ENCODE measurements around the gene RNF10.

GRCh38 chr12:120495731-120496412 lies 38.3 kb upstream of the RNF10 start, which contains the start of gene DYNLL1:
- TF ChIP-seq, protein P1, sequence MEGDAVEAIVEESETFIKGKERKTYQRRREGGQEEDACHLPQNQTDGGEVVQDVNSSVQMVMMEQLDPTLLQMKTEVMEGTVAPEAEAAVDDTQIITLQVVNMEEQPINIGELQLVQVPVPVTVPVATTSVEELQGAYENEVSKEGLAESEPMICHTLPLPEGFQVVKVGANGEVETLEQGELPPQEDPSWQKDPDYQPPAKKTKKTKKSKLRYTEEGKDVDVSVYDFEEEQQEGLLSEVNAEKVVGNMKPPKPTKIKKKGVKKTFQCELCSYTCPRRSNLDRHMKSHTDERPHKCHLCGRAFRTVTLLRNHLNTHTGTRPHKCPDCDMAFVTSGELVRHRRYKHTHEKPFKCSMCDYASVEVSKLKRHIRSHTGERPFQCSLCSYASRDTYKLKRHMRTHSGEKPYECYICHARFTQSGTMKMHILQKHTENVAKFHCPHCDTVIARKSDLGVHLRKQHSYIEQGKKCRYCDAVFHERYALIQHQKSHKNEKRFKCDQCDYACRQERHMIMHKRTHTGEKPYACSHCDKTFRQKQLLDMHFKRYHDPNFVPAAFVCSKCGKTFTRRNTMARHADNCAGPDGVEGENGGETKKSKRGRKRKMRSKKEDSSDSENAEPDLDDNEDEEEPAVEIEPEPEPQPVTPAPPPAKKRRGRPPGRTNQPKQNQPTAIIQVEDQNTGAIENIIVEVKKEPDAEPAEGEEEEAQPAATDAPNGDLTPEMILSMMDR (IDR thresholded peaks at IDR 0.05 in 2 of 3, conservative IDR thresholded peaks at IDR 0.05 in 1 of 3; ENCODE audit: control insufficient read depth in 2 of 3, extremely low read depth in 1 of 3, insufficient read depth in 1 of 3, low read depth in 3 of 3, low read length in 3 of 3) = no peak
- TF ChIP-seq POLR2AphosphoS5 (IDR thresholded peaks at IDR 0.05; ENCODE audit: low read length) (peak; percentile 99), RAD51 (IDR thresholded peaks at IDR 0.05) (no peak), TCF7 (IDR thresholded peaks at IDR 0.05; ENCODE audit: borderline replicate concordance) (no peak), JUNB (IDR thresholded peaks at IDR 0.05) (no peak), ESRRA (IDR thresholded peaks at IDR 0.05; ENCODE audit: low read length) (no peak), JUND (IDR thresholded peaks at IDR 0.05; ENCODE audit: low read depth, low read length) (no peak), EP300 (IDR thresholded peaks at IDR 0.05; ENCODE audit: borderline replicate concordance in 1 of 2, control insufficient read depth in 1 of 2, low read depth in 2 of 2, low read length in 2 of 2) (peak in 1 of 2 experiments; percentile 13; a peak in 1 of 4 replicates), CBFB (IDR thresholded peaks at IDR 0.05; ENCODE audit: low read depth) (peak; percentile 77), YY1 (IDR thresholded peaks at IDR 0.05; ENCODE audit: low read depth, low read length) (peak; percentile 72)
- TF ChIP-seq, protein P2, sequence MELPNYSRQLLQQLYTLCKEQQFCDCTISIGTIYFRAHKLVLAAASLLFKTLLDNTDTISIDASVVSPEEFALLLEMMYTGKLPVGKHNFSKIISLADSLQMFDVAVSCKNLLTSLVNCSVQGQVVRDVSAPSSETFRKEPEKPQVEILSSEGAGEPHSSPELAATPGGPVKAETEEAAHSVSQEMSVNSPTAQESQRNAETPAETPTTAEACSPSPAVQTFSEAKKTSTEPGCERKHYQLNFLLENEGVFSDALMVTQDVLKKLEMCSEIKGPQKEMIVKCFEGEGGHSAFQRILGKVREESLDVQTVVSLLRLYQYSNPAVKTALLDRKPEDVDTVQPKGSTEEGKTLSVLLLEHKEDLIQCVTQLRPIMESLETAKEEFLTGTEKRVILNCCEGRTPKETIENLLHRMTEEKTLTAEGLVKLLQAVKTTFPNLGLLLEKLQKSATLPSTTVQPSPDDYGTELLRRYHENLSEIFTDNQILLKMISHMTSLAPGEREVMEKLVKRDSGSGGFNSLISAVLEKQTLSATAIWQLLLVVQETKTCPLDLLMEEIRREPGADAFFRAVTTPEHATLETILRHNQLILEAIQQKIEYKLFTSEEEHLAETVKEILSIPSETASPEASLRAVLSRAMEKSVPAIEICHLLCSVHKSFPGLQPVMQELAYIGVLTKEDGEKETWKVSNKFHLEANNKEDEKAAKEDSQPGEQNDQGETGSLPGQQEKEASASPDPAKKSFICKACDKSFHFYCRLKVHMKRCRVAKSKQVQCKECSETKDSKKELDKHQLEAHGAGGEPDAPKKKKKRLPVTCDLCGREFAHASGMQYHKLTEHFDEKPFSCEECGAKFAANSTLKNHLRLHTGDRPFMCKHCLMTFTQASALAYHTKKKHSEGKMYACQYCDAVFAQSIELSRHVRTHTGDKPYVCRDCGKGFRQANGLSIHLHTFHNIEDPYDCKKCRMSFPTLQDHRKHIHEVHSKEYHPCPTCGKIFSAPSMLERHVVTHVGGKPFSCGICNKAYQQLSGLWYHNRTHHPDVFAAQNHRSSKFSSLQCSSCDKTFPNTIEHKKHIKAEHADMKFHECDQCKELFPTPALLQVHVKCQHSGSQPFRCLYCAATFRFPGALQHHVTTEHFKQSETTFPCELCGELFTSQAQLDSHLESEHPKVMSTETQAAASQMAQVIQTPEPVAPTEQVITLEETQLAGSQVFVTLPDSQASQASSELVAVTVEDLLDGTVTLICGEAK (IDR thresholded peaks at IDR 0.05; ENCODE audit: borderline replicate concordance) = no peak
- TF ChIP-seq, protein P3, sequence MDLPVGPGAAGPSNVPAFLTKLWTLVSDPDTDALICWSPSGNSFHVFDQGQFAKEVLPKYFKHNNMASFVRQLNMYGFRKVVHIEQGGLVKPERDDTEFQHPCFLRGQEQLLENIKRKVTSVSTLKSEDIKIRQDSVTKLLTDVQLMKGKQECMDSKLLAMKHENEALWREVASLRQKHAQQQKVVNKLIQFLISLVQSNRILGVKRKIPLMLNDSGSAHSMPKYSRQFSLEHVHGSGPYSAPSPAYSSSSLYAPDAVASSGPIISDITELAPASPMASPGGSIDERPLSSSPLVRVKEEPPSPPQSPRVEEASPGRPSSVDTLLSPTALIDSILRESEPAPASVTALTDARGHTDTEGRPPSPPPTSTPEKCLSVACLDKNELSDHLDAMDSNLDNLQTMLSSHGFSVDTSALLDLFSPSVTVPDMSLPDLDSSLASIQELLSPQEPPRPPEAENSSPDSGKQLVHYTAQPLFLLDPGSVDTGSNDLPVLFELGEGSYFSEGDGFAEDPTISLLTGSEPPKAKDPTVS (IDR thresholded peaks at IDR 0.05; ENCODE audit: low read depth, low read length) = no peak
- TF ChIP-seq, protein P4, sequence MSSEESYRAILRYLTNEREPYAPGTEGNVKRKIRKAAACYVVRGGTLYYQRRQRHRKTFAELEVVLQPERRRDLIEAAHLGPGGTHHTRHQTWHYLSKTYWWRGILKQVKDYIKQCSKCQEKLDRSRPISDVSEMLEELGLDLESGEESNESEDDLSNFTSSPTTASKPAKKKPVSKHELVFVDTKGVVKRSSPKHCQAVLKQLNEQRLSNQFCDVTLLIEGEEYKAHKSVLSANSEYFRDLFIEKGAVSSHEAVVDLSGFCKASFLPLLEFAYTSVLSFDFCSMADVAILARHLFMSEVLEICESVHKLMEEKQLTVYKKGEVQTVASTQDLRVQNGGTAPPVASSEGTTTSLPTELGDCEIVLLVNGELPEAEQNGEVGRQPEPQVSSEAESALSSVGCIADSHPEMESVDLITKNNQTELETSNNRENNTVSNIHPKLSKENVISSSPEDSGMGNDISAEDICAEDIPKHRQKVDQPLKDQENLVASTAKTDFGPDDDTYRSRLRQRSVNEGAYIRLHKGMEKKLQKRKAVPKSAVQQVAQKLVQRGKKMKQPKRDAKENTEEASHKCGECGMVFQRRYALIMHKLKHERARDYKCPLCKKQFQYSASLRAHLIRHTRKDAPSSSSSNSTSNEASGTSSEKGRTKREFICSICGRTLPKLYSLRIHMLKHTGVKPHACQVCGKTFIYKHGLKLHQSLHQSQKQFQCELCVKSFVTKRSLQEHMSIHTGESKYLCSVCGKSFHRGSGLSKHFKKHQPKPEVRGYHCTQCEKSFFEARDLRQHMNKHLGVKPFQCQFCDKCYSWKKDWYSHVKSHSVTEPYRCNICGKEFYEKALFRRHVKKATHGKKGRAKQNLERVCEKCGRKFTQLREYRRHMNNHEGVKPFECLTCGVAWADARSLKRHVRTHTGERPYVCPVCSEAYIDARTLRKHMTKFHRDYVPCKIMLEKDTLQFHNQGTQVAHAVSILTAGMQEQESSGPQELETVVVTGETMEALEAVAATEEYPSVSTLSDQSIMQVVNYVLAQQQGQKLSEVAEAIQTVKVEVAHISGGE (CRISPR knock-in tag; IDR thresholded peaks at IDR 0.05) = no peak

Data from GM12878 (cell line).